Measurements from ENCODE around the gene TPRG1.
A peak's percentile ranks its signal among the peaks of the same experiment; 100 is the strongest.

The TPRG1 gene

GRCh38 chr3:189349772-189350171 lies 178.0 kb downstream of the TPRG1 start:
- no peak for DNase-seq (ENCODE audit: extremely low read depth in 1 of 2, low read depth in 1 of 2)

- DNase-seq (ENCODE audit: extremely low read depth in 1 of 2, low read depth in 1 of 2) = no peak
These were observed 181.7 kb downstream of the TPRG1 start for GRCh38 chr3:189353318-189353965.

- no peak for DNase-seq (ENCODE audit: extremely low read depth in 1 of 2, low read depth in 1 of 2)
These were observed 182.5 kb downstream of the TPRG1 start for GRCh38 chr3:189353988-189354889.

- DNase-seq (ENCODE audit: extremely low read depth in 1 of 2, low read depth in 1 of 2) = no peak
These were observed 183.3 kb downstream of the TPRG1 start for GRCh38 chr3:189355115-189355480.

GRCh38 chr3:189355481-189356201 lies 183.9 kb downstream of the TPRG1 start:
- peak; percentile 3 to 5 for DNase-seq (ENCODE audit: extremely low read depth in 1 of 2, low read depth in 1 of 2)

- DNase-seq (ENCODE audit: extremely low read depth in 1 of 2, low read depth in 1 of 2) = no peak
These were observed 188.5 kb downstream of the TPRG1 start for GRCh38 chr3:189360291-189360690.

GRCh38 chr3:189361103-189361835 lies 189.5 kb downstream of the TPRG1 start:
- no peak for DNase-seq (ENCODE audit: extremely low read depth in 1 of 2, low read depth in 1 of 2)

GRCh38 chr3:189363590-189364255 lies 192.0 kb downstream of the TPRG1 start:
- no peak for DNase-seq (ENCODE audit: extremely low read depth in 1 of 2, low read depth in 1 of 2)

GRCh38 chr3:189365609-189366564 lies 194.1 kb downstream of the TPRG1 start:
- no peak for DNase-seq (ENCODE audit: extremely low read depth in 1 of 2, low read depth in 1 of 2)

GRCh38 chr3:189368384-189368783 lies 196.6 kb downstream of the TPRG1 start:
- no peak for DNase-seq (ENCODE audit: extremely low read depth in 1 of 2, low read depth in 1 of 2)

- DNase-seq (ENCODE audit: extremely low read depth in 1 of 2, low read depth in 1 of 2) = no peak
These were observed 197.9 kb downstream of the TPRG1 start for GRCh38 chr3:189369636-189370035.

GRCh38 chr3:189372243-189372642 lies 200.5 kb downstream of the TPRG1 start:
- DNase-seq (ENCODE audit: extremely low read depth in 1 of 2, low read depth in 1 of 2) = no peak
